Omental fat pad (tissue), 4 donors: ENCODE measurements around the gene JUND. TPM values are rescaled to one million over a fixed set of nuclear protein-coding genes. Genes with fewer than 3 reads are reported as not detected.

ENCODE experiments used
- ATAC-seq: fragments of 150-250 bp; one replicate; pipeline ENCODE4 v1.9.1; 2016; ENCODE audit warnings: mild to moderate bottlenecking, moderate library complexity; ENCODE audit not compliant: low FRiP score
- DNase-seq: peaks from one replicate; pipeline ENCODE4 v3.0.0-alpha.2; 2019; ENCODE audit warnings: low spot score
- CTCF ChIP-seq, 3 donors: fragments of 450-650 bp; IDR thresholded peaks; one replicate each; pipeline ENCODE4 v1.5.1; 2016 to 2017; ENCODE audit warnings: antibody characterized with exemption in 3 of 3, mild to moderate bottlenecking in 3 of 3, moderate library complexity in 2 of 3
- total RNA-seq, 4 donors: library from RNA; depleted of rRNA; stranded (reverse); fragments of >200 nt; gene quantifications; one replicate each; pipeline ENCODE4 v1.1.0, GENCODE V29; 2016

The JUND gene
- total RNA-seq, 4 donors from 2014 or later, result 398 to 859 (median 623) TPM

DNA sequence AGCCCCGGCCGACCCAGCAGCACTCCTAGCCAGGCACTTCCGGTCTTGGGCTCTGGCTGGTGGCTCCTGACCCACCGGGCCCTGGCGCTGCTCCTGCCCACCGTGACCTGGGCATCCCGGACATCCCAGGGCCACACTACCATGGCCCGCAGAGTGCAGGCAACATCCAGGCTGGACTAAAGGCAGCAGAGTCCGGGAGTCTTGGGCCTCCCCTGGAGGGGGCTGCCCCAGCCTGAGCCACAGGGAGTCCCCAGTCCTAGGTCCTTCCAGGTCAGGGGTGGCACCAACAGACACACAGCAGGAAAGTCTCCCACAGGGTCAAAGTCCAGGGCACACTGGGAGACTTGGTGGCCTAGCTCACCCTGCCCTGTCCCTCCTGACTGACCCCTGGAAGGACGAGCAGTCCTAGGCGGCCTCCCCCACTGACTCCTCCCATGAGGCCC is 30.7 kb upstream of the JUND start:
- ATAC-seq (no peak), DNase-seq (no peak)
- TF ChIP-seq CTCF (IDR thresholded peaks at IDR 0.05), result no peak

- DNase-seq, result no peak
- no peak for TF ChIP-seq CTCF (IDR thresholded peaks at IDR 0.05)
- no peak for ATAC-seq
Measured at GRCh38 chr19:18311502-18312091, 30.2 kb upstream of the JUND start.

DNA sequence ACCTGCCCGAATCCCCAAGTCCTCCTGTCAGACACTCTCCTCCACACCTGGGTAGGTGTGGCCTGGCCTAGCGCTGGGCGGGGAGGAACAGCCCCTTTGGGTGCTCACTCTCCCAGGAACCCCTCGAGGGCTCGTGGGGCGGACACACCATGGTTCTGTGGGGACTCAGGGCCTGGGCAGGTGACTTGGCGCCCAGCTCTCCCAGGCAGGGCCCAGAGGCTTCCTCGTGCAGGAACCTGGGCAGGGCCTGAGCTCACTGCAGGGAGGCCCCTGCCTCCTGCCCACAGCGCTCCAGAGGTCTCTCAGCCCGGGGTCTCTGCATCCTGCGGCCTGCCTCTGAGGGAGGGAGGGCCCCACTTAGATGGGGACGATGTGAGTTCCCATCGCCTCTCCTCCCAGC is 29.5 kb upstream of the JUND start:
- TF ChIP-seq CTCF (IDR thresholded peaks at IDR 0.05), result no peak
- ATAC-seq (no peak), DNase-seq (no peak)

DNA sequence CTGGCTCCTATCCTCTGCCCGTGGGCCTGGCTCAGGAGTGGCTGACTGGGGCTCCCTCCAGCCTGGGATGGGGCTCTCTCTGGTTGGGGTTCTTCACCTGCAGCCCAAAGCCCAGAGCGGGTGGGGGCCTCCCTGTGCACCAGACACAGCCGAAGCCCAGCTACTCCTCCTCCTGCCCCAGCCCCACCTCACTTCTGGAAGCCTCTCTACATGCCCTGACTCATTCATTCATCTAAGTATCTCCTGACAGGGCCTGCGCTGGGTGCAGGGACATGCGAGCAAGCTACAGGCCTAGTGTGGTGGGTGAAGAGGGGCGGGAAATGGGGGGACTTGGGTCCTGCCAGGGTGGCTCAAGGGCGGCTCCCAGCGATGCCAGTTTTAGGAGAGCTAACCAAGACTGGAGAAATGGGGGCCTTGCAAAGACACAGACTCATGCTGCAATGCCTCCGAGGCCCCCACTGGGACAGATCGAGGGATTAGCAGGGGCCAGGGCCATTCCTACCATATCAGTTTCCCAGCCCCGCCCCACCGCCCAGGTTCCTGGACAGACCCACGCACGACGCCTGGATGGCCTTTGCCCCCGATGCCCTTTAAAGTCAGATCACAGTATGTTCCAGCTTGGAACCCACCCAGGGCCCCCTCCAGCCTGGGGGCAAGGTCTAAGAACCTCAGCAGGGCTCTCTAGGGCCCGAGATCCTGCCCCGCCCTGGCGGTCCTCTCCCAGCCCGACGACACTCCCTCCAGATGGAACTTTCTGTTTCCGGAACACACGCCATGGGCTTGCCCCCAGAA is 28.9 kb upstream of the JUND start:
- DNase-seq, result no peak
- TF ChIP-seq CTCF (IDR thresholded peaks at IDR 0.05), result no peak
- no peak for ATAC-seq

GRCh38 chr19:18309525-18310064 is 28.2 kb upstream of the JUND start:
- no peak for TF ChIP-seq CTCF (IDR thresholded peaks at IDR 0.05)
- no peak for ATAC-seq
- no peak for DNase-seq

GRCh38 chr19:18308948-18309325 is 27.5 kb upstream of the JUND start:
- DNase-seq, result no peak
- TF ChIP-seq CTCF (IDR thresholded peaks at IDR 0.05), result no peak
- no peak for ATAC-seq
